ENCODE results near the gene GNG13.

GNG13 gene

DNA sequence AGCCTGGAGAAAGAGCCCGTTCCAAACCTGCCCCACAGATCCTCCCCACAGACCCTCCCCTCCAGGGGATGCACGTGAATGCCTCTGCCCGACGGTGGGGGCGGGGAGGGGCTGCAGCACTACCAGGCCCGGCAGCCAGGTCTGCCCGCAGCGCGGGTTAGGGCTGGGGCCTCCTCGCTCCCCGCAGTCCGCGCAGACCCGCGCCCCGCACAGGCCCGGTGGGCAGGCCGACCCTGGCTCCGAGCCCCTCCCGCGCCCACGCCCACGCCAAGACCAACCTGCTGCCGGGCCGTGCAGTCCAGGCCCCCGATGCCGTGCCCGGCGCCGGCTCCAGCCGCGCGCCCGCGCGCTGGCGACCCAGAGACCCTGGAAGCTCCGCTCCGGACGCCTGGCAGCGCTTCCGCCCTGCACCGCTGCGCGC is 12.5 kb downstream of the GNG13 start, which contains the start of gene RPUSD1:
TSS of gene RPUSD1 (minus strand) at position 404 of the 421 bp plus-strand sequence. CDS start 644 bp downstream, outside the sequence.
- H3K4me1 ChIP-seq (ENCODE audit: insufficient read depth, low read length), result peaks cover 4% of the 10 kb centered on the region; the same call in 1 of the 2 replicates
- H3K9ac ChIP-seq (ENCODE audit: low read depth, low read length), result peak within 1 kb of the TSS; percentile 84
- no peaks in the 10 kb centered on the region for H3K9me3 ChIP-seq (ENCODE audit: control insufficient read depth, insufficient read depth, low read length)
- peaks cover 13% of the 10 kb centered on the region for H3K36me3 ChIP-seq (ENCODE audit: insufficient read depth, low read length)

DNA sequence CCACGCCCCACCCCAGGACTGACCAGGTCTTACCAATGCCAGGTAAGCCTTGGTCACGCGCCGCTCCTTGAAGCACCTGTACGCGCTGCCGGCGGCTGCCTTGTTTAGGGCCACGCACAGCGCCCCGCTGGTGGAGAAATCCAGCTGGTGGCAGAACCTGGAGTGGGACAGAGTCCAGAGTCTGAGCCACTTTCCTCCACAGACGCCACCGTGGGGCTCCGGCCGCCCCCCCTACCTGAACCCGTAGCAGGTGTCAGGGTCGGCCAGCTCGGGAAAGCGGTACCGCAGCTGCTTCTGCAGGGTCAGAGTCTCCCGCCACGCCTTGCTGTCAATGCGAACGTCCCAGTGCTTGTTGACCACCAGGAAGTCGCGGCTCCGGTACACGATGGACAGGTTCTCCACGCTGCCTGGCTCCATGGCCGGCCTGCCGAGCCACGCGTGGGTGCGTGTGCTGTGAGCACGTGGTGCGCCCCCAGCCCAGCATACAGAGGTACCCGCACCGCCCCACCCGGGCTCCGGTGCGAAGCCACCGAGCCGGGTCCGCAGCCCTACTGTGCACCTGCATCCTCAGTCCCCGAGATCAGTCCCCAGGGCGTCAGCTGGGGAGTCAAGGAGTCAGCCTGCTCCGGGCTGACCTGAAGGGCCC is 13.1 kb downstream of the GNG13 start:
- Histone ChIP-seq H3K9me3 (ENCODE audit: control insufficient read depth, insufficient read depth, low read length) (no peaks in the 10 kb centered on the region), H3K4me1 (ENCODE audit: insufficient read depth, low read length) (peaks cover 4% of the 10 kb centered on the region; the same call in 1 of the 2 replicates), H3K36me3 (ENCODE audit: insufficient read depth, low read length) (peaks cover 13% of the 10 kb centered on the region), H3K9ac (ENCODE audit: low read depth, low read length) (peak overlapping the region; percentile 84)

DNA sequence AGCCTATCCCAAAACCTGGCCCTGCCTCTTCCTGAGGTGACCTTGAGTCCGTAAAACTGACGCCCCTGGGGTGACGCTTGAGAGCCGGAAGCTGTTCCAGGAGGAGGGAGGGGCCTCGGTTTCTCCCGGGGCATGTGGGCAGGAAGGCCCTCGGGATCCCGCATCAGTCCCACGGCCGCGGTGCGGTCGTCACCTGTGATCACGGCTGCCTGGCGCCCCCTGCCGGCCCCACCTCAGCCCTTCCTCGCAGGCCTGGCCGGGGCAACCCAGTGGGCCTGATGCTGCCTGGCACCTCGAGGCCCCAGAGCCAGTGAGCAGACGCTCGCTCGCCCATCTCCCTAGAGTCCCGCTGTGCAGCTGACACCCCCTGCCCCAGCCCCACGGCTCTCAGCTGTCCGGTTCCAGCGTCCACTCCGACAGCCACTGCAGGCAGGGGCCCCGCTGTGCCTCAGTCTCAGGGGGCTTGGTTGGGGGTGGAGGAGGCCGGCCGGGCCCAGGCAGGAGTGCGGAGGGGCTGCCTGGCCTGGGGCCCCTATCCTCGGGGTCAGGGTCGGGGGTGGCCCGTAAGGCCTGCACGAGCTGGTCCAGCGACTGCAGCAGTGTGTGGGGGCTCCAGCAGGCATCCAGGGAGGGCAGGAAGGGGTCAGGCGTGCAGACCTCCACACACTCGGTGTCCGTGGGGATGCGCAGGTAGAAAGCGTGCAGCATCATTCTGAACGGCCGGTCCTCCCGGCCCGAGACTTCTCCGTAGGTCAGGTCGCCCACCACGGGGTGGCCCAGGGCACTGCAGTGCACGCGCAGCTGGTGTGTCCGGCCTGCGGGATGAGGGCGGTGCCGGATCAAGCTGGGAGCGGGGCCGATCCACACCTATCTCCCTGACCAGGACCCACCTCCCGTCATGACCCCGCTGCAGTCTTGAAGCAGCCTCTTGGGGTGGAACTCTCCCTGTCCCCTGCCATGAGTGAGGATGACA is 14.7 kb downstream of the GNG13 start:
- no peaks in the 10 kb centered on the region for H3K9me3 ChIP-seq (ENCODE audit: control insufficient read depth, insufficient read depth, low read length)
- peaks cover 4% of the 10 kb centered on the region; the same call in 1 of the 2 replicates for H3K4me1 ChIP-seq (ENCODE audit: insufficient read depth, low read length)
- H3K9ac ChIP-seq (ENCODE audit: low read depth, low read length), result no peak overlapping the region
- H3K36me3 ChIP-seq (ENCODE audit: insufficient read depth, low read length), result peaks cover 12% of the 10 kb centered on the region

DNA sequence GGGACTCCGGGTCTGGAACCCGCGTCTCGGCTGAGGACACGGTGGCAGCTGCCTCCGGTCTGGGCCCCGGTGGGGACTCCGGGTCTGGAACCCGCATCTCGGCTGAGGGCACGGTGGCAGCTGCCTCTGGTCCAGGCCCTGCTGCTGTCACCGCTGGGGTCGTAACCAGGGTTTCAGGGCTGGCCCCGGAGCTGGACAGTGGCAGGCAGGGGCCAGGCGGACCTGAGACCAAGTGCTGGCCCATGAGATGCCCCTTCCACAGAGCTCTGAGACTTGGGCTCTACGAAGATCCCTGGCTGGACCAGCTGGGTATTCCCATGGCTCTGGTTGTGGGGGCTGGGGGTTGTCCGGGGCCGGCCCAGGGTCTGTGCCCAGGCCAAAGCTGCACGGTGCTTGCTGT is 16.1 kb downstream of the GNG13 start:
- H3K4me1 ChIP-seq (ENCODE audit: insufficient read depth, low read length), result peaks cover 4% of the 10 kb centered on the region; the same call in 1 of the 2 replicates
- peaks cover 5% of the 10 kb centered on the region for H3K36me3 ChIP-seq (ENCODE audit: insufficient read depth, low read length)
- H3K9me3 ChIP-seq (ENCODE audit: control insufficient read depth, insufficient read depth, low read length), result no peaks in the 10 kb centered on the region
- H3K9ac ChIP-seq (ENCODE audit: low read depth, low read length), result no peak overlapping the region

DNA sequence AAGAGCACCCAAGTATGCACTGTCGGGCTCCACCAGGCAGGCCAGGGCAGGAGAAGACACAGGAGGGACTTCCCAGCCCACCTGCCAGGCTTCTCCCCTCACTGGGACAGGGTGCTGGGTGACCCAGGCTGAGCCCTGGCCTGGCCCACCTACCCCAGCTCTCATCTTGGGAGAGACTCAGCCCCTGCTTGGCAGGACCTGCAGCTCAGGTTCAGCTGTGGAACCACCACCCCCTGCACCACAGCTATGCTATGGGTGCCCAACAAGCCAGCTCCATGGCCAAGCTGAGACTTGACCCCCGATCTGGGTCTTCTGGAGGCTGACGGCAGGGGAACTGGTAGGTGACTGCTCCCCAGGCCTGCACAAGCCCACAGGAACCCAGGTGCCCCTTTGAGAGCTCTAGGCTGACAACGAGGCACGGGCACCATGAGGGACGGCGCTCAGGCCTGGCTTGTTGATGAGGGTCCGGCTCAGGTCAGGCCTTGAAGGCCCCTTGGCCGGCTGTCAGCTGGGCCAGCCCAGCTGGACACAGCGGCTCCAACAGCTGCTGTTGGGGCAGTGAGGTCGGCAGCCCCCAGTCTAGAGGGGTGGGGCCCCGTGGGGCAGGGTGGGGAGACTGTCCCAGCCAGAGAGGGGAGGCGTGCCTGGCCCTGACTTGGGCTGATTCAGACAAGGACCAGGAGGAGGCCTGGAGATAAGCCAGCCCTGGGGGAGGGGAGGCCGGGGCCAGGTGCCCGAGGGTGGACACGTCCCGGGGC is 17.0 kb downstream of the GNG13 start:
- no peak overlapping the region for H3K9ac ChIP-seq (ENCODE audit: low read depth, low read length)
- peaks cover 5% of the 10 kb centered on the region for H3K36me3 ChIP-seq (ENCODE audit: insufficient read depth, low read length)

DNA sequence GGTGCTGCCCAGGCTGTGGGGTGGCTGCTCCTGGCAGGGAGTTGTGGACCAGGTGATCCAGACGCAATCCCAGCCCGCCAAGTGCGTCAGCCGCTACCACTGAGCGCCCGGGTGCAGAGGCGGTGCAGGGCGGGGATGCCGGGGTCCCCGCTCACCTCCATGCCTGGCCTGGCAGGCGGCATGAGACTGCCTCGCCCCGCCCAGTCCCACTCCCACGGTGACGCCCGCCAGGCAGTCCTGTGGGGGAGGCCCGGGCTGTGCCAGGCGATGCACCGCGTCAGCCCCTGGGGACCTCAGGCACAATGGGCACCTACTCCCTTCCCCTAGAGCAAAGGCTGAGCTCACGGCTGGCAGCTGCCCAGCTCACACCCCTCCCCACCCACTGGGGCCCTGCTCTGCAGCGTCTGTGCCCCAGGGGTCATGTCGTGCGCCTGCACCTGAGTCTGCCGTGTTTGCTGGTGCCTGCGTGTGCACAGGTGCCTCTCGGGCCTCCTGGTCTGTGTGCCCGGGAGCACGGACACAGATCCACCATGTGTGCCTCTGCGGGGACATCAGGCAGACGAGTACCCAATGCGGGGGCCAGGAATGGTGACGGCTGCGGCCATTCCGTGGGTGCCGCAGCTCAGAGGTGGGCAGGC is 17.6 kb downstream of the GNG13 start:
- H3K36me3 ChIP-seq (ENCODE audit: insufficient read depth, low read length), result peaks cover 5% of the 10 kb centered on the region
- no peaks in the 10 kb centered on the region for H3K9me3 ChIP-seq (ENCODE audit: control insufficient read depth, insufficient read depth, low read length)
- peaks cover 4% of the 10 kb centered on the region; the same call in 1 of the 2 replicates for H3K4me1 ChIP-seq (ENCODE audit: insufficient read depth, low read length)
- H3K9ac ChIP-seq (ENCODE audit: low read depth, low read length), result no peak overlapping the region

More for the DNA sequence above, 17.0 kb downstream of the GNG13 start:
- peaks cover 4% of the 10 kb centered on the region; the same call in 1 of the 2 replicates for H3K4me1 ChIP-seq (ENCODE audit: insufficient read depth, low read length)
- H3K9me3 ChIP-seq (ENCODE audit: control insufficient read depth, insufficient read depth, low read length), result no peaks in the 10 kb centered on the region

DNA sequence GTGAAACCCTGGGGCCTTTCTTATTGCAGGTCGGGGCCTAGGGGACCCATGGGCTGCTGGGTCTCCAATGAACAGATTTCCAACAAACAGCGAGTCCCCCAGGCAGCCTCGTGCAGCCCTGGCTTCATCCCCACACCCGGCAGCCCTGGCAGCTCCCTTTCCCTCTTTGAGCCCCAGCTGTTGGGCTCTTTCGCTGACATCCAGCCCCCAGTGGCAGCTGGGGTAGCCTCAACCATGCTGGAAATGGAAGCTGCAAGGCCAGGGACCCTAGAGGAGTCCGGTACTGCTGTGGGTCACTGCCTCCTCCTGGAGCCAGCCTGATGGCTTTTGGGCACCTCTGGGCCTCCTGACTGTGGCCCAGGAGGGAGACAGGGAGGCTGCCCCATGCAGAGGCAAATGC is 18.3 kb downstream of the GNG13 start:
- Histone ChIP-seq H3K4me1 (ENCODE audit: insufficient read depth, low read length) (peaks cover 7% of the 10 kb centered on the region; the same call in 1 of the 2 replicates), H3K9ac (ENCODE audit: low read depth, low read length) (no peak overlapping the region), H3K36me3 (ENCODE audit: insufficient read depth, low read length) (peaks cover 5% of the 10 kb centered on the region), H3K9me3 (ENCODE audit: control insufficient read depth, insufficient read depth, low read length) (no peaks in the 10 kb centered on the region)

DNA sequence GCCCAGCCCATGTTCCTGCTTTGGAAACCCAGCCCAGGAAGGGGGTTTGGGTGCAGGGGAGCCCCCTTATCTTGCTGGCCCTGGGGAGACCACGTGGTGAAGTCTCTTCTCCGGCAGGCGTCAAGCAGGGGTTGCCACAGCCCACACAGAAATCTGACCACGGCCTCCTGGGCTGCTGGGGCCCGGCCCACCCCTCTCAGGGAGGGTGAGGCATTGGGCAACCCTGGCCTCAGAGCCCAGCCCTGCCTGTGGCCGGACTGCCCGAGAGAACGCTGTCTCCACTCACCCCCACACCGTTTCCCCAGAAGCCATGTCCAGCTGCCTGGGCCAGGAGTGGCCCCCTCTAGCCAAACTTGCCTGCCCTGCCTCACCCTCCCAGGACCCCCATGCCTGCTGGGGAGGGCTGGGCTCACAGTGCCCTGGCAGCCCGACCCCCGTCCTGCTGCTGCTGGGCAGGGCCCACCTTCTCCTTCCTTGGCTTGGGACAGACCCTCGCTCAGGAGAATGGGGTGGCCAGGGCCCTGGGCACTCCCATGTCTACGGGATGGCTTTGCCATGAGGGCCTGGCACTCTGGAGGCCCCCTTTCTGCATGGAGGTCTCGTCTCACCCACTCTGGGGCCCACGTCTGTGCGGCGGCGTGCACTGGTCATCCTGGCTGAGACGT is 19.1 kb downstream of the GNG13 start:
- Histone ChIP-seq H3K4me1 (ENCODE audit: insufficient read depth, low read length) (peaks cover 7% of the 10 kb centered on the region; the same call in 1 of the 2 replicates), H3K9me3 (ENCODE audit: control insufficient read depth, insufficient read depth, low read length) (no peaks in the 10 kb centered on the region), H3K9ac (ENCODE audit: low read depth, low read length) (no peak overlapping the region), H3K36me3 (ENCODE audit: insufficient read depth, low read length) (peaks cover 5% of the 10 kb centered on the region)

DNA sequence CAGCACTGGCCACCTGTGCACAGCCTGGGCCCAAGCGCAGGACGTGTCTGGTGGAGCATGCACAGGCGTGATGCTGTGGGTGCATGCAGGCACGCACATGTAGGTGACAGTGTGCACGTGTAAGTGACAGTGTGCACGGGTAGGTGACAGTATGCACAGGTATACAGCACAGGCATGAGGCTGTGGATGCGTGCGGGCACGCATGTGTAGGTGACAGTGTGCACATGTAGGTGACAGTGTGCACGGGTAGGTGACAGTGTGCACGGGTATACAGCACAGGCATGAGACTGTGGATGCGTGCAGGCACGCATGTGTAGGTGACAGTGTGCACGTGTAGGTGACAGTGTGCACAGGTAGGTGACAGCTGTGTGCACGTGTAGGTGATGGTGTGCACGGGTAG is 20.2 kb downstream of the GNG13 start:
- H3K9me3 ChIP-seq (ENCODE audit: control insufficient read depth, insufficient read depth, low read length), result no peaks in the 10 kb centered on the region
- H3K4me1 ChIP-seq (ENCODE audit: insufficient read depth, low read length), result peaks cover 7% of the 10 kb centered on the region; the same call in 1 of the 2 replicates
- no peaks in the 10 kb centered on the region for H3K36me3 ChIP-seq (ENCODE audit: insufficient read depth, low read length)

DNA sequence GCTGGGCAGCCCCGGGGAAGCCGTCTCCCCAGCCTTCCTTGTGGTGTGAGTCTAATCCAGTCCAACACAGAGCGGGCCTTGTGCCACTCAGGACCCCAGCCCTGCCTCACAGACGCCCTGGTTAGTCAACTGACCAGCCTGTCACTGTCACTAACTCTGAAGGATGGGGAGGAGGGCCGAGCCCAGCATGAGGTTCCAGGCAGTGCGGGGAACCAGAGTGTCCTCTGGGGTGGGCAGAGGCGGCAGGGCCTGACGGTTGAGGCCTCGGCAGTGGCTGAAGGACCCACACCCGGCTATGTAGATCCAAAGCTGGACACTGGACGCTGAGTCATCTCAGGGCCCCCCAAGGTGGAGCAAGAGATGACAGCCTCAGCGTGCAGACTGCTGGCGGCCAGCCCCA is 21.0 kb downstream of the GNG13 start:
- no peaks in the 10 kb centered on the region for H3K36me3 ChIP-seq (ENCODE audit: insufficient read depth, low read length)
- peaks cover 4% of the 10 kb centered on the region; the same call in 1 of the 2 replicates for H3K4me1 ChIP-seq (ENCODE audit: insufficient read depth, low read length)
- H3K9ac ChIP-seq (ENCODE audit: low read depth, low read length), result no peak overlapping the region
- no peaks in the 10 kb centered on the region for H3K9me3 ChIP-seq (ENCODE audit: control insufficient read depth, insufficient read depth, low read length)

More for the DNA sequence above, 20.2 kb downstream of the GNG13 start:
- H3K9ac ChIP-seq (ENCODE audit: low read depth, low read length), result no peak overlapping the region

DNA sequence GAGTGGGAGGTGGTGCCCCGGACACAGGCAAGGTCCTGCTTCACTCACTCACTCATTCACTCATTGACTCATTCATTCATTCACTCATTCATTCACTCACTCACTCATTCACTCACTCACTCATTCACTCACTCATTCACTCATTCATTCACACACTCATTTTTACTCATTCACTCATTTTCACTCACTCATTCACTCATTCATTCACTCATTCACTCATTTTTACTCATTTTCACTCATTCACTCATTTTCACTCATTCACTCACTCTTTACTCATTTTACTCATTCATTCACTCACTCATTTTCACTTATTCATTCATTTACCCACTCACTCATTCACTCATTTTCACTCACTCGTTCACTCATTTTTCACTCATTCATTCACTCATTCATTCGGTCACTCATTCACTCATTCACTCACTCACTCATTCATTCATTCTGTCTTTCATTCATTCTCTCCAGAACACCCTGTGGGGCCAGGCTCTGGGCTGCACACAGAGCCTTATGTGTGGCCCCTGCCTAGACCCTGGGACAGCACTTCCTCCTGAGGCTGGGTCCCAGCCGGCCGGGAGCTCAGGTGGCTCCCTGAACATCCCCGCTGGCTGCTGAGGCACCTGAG is 21.5 kb downstream of the GNG13 start:
- Histone ChIP-seq H3K36me3 (ENCODE audit: insufficient read depth, low read length) (no peaks in the 10 kb centered on the region), H3K9ac (ENCODE audit: low read depth, low read length) (no peak overlapping the region), H3K9me3 (ENCODE audit: control insufficient read depth, insufficient read depth, low read length) (no peaks in the 10 kb centered on the region), H3K4me1 (ENCODE audit: insufficient read depth, low read length) (peaks cover 4% of the 10 kb centered on the region; the same call in 1 of the 2 replicates)

DNA sequence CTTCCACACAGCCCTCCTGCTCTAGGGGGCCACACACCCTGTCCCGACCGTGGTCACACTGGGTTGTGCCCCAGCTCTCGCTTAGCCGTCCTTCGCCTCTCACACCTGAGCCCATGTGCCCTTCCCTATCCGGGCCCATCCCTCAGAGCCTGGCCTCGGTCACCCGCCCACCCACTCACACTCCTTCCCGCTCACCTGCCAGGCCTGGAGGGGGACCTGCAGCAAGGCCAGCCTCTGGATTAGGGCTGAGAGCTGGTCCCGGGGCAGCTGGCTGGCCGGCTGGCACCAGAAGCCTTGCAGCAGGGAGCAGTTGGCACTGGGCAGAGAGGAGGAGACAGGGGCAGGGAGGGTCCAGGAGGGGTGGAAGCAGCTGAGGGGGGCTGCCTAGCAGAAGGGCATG is 22.1 kb downstream of the GNG13 start:
- H3K9ac ChIP-seq (ENCODE audit: low read depth, low read length), result no peak overlapping the region
- no peaks in the 10 kb centered on the region for H3K36me3 ChIP-seq (ENCODE audit: insufficient read depth, low read length)
- H3K4me1 ChIP-seq (ENCODE audit: insufficient read depth, low read length), result peaks cover 4% of the 10 kb centered on the region; the same call in 1 of the 2 replicates
- H3K9me3 ChIP-seq (ENCODE audit: control insufficient read depth, insufficient read depth, low read length), result no peaks in the 10 kb centered on the region

DNA sequence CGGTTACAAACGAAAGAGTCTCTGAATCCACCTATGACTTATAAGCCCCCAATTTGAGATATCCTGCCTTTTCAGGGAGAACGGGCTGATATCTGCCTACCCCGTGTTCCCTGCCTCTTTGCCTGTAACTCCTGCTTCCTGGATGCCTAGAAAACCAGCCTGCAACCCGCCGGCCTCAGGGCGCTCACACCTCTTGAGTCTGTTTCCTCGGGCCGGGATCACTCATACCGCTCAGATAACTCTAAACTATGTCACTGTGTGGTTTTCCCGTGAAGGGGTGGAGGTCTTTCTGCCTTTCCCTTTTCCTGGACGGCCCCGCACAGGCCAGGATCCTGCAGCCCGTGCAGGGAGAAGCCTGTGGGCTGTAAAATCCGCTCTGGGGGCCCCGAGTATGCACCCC is 22.7 kb downstream of the GNG13 start:
- H3K4me1 ChIP-seq (ENCODE audit: insufficient read depth, low read length), result peaks cover 4% of the 10 kb centered on the region; the same call in 1 of the 2 replicates
- no peaks in the 10 kb centered on the region for H3K36me3 ChIP-seq (ENCODE audit: insufficient read depth, low read length)
- no peaks in the 10 kb centered on the region for H3K9me3 ChIP-seq (ENCODE audit: control insufficient read depth, insufficient read depth, low read length)
- H3K9ac ChIP-seq (ENCODE audit: low read depth, low read length), result no peak overlapping the region
